ENCODE data around the gene MAP3K9. TPM values are rescaled to one million over a fixed set of nuclear protein-coding genes. Genes with fewer than 3 reads are reported as not detected.

MAP3K9 gene
- total RNA-seq, 2 donors from 2014 or later: 2.0 to 2.7 TPM

DNA sequence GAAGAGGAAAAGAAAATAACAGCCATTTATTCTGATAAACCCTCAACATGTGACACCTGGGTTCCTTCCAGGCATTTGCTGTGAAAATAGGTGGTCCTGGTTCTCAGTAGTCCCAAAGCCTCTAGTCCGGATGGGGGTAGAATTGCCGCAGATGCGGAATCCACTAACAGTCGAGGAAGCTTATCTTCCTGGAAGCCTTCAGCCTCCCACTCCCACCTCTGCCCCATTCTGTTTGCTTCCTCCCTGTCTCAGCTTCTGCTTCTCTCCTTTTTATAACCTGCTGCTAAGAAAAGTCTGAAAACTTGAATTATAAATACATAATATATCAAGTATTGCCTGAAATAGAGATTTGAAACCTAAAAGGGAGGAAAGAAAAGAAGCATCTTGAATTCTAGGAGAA lies 14.0 kb upstream of the MAP3K9 start:
- intact Hi-C loops (cut with DNase I): no loop called here
- DNase-seq: no peak

DNA sequence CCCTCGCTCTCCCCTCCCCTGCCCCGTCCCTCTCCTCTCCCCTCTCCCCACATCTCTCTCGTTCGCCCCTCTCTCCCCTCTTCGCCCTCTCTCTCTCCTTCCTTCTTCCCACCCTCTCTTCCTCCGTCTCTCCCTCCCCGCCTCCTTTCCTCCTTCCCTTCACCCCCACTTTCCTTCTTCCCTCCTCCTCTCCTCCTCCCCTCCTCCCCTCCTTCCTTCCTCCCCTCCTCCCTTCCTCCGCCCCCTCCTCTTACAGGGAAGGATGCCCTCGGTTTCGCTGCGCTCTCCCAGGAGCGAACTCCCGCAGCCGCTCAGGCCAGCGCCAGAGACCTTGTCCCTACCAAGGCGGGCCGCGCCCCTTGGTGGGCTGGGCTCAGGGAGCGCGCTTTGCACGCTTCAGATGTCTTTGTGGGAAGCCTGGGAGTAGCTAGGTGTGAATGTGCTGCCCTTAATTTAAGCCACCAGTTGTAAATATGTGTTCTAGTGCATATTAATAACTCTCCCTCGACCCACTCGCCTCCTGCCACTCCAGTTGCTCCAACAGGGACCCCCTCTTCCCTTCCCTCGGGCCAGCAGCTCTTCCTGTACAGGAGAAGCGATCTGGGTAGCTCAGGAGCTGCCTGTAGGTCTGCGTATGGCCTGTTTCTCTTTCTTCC lies 13.3 kb upstream of the MAP3K9 start:
- intact Hi-C loops (cut with DNase I): no loop called here
- peak; percentile 58 for DNase-seq
- ATAC-seq: peak; percentile 10 to 64

More for the DNA sequence above, 14.0 kb upstream of the MAP3K9 start:
- ATAC-seq: no peak

DNA sequence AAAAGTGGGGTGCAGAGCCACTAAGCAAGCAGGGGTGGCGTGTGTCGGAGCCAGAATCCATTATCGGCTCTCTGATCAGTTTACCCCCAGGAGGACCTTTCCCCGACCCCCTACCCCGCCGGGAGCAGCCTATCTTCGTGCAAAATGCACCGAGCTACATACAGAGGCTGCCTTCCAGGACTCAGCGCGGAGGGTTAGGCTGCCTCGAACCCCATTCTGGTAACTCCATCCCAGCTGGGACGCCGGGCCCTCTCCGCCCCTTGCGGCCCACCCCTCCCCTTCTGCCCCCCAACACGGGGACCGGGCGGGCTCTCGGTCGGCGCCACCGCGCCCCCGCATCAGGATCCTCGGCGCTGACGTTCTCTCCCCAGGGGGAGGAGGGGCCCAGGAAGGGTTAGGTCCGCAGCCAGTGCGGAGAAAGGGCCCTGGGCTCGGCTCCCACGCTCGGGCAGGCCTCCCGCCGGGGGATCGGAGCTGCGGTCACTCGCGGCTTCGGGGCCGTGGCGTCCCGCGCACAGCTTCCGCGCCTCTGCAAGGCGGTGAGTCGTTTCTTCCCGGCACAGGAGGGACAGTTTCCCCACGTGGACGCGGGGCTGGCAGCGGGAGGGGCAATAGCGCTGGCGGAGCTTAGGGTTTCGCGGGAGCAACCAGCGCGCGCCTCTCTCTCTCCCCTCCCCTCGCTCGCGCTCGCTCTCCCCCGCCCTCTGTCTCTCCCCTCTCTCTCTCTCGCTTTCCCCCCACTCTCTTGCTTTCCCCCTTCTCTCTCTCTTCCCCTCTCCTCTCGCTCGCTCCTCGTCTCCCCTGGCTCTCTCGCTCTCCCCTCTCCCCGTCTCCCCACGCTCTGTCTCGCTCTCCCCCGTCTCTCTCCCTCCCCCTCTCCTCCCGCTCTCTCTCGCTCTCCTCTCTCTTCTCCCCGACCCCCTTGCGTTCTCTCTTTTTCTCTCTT lies 12.5 kb upstream of the MAP3K9 start:
- DNase-seq (peak; percentile 70), ATAC-seq (peak; percentile 67 to 68)
- intact Hi-C loops (cut with DNase I): no loop called here

DNA sequence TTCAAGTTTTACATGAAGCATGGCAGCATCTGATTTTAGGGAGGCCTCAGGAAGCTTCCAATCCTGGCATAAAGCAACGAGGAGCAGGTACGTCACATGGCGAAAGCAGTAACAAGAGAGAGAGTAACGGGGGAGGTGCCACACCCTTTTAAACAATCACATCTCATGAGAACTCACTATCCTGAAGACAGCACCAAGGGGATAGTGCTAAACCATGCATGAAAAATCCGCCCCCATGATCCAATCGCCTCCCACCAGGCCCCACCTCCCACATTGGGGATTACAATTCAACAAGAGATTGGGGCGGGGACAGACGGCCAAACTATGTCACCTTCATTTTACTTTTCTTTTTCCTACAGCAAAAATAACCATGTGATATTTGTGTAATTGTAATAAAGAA lies 7.2 kb upstream of the MAP3K9 start:
- DNase-seq: no peak
- no peak for ATAC-seq
- intact Hi-C loops (cut with DNase I): loop anchor here (2.0 to 10.0 kb wide), 4 partner anchors 156 to 212 kb away; partner anchors contain the start of gene MED6 (in 1 of the 2)

DNA sequence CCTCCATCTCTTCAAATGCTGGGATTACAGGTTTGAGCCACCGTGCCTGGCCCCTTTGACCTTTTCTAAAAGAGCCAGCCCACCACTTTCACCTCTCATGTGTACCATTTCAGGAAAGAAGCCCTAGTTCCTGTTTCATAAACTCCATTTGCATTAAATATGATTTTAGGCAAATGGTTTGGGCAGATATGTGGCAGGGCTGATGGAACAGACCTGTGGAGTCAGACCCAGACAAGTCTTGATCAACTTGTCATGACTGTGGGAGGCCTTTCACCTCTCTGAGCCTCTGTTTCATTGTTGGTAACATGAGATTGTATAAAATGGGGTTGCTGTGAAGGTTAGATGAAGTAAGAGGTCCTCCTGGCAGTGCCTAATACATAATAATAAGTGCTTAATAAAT lies 5.2 kb upstream of the MAP3K9 start:
- intact Hi-C loops (cut with DNase I): loop anchor here (10.0 kb wide), 2 partner anchors 190 to 210 kb away; partner anchors contain the start of gene MED6 (in 1 of the 2)
- ATAC-seq: no peak

DNA sequence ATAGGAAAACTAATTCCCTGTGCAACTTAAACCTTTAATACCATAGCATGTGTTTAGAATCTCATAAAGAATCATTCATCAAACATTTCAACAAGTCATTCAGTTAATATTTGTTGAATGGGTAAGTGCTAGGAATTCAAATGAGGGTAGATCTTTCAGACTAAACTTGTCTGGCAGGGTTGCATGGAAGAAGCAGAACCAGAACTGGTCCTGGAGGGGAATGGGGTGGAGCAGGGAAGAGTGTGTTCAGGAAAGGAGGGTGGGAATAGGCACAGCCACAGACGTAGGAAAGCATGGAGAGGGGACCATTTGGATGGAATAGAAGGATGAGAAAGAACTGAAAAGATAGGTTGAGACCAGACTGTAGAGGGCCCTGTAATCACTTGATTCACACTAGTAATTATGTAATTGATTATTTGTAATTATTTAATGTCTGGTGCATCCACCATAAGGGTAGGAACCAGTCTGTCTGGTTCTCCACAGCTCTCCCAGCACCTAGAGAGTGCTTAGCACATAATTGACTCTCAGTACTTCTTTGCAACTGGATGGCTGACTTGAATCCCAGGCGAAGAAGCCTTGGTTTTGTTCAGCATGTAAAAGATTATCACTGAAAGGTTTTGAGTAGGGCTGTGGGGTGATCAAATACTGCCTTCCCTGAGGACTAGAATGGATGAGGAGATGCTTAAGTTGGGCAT lies 3.0 kb upstream of the MAP3K9 start:
- ATAC-seq (no peak), DNase-seq (no peak)
- intact Hi-C loops (cut with DNase I): loop anchor here (10.0 kb wide), 2 partner anchors 187 to 207 kb away; partner anchors contain the start of gene MED6 (in 1 of the 2)

More for the DNA sequence above, 5.2 kb upstream of the MAP3K9 start:
- DNase-seq: no peak

DNA sequence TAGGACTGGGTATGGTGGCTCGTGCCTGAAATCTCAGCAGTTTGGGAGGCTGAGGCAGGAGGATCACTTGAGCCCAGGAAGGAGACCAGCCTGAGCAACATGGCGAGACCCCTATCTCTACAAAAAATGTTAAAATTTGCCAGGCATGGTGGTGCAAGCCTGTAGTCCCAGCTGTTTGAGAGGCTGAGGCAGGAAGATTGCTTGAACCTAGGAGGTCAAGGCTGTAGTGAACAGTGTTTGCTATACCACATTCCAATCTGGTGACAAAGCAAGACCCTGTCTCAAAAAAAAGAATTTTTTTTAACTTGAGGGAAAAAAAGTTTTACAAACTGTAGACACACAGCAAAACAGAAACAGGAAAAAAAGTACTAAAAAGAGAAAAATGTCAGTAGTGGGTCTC lies 2.3 kb upstream of the MAP3K9 start:
- intact Hi-C loops (cut with DNase I): loop anchor here (10.0 kb wide), 2 partner anchors 187 to 207 kb away; partner anchors contain the start of gene MED6 (in 1 of the 2)
- no peak for ATAC-seq

DNA sequence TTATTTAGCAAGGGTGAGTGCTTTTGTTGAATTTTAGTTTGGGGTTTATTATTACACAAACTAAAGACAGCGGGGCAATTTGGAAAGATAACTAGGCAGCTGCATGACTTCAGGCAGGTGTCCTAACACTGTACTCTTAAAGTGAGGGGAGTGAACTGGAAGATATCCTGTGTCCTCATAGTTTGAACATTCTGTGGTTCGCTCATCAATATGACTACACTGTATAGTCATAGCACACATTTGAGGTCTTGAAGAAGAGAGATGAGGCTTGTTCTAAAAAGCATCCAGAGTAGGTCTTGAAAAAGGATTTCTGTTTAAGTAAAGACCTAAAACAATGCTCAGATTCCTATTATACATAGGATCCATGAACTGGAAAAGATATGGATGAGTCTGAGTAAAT lies 1.7 kb upstream of the MAP3K9 start:
- no peak for ATAC-seq
- intact Hi-C loops (cut with DNase I): loop anchor here (10.0 kb wide), 2 partner anchors 186 to 206 kb away; partner anchors contain the start of gene MED6 (in 1 of the 2)
- no peak for DNase-seq

More for the DNA sequence above, 2.3 kb upstream of the MAP3K9 start:
- no peak for DNase-seq

DNA sequence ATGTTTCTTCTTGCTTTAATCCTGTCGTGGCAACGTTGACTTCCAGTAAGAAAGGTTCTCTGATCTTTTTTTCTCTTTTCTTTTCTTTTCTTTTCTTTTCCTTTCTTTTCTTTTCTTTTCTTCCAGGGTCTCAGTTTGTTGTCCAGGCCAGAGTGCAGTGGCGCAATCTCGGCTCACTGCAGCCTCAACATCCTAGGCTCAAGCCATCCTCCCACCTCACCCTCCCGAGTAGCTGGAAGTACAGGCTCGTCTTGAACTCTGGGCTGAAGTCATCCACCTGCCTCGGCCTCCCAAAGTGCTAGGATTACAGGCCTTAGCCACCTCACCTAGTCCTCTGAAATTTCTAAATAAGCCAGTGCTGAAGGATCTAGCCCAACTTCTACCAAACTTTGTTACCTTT lies 1.3 kb upstream of the MAP3K9 start:
- intact Hi-C loops (cut with DNase I): loop anchor here (10.0 kb wide), 2 partner anchors 186 to 206 kb away; partner anchors contain the start of gene MED6 (in 1 of the 2)
- DNase-seq: no peak
- no peak for ATAC-seq

DNA sequence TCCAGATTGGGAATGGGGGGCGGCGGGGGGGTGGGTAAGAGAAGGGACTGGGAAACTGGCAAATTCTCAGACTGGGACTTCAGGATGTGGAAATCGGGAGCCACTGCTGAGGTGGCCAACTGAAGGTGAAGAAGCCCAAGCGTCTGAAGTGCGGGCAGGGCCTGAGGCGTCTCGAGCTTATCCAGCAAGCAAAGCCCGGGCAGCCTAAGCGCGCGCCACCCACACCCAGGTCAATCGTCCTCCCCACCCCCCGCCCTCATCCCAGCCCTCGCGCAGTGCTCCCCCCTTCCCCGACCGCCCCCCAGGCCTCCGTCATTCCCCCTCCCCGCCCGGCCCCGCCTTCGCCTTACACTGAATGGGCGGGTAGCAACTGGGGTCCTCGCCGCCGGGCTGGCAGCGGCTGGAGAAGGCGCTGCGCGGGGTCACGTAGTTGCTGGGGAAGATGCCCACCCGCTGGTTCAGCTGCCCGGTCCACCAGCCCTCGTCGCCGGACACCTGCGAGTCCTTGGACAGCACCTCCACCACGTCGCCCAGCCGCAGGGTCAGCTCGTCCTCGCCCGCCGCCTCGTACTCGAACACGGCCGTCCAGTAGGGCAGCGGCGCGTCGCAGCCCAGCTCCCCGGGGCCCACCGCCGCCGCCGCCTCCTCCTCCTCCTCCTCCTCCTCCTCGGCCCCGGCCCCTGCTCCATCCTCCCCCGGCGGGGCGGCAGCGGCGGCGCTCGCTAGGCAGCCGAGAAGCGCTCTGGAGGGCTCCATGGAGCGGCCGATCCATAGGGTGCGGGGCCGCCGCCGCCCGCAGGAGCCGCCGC lies 693 bp downstream of the MAP3K9 start:
- intact Hi-C loops (cut with DNase I): no loop called here
- DNase-seq (peak; percentile 44), ATAC-seq (peak; percentile 3 to 26)

DNA sequence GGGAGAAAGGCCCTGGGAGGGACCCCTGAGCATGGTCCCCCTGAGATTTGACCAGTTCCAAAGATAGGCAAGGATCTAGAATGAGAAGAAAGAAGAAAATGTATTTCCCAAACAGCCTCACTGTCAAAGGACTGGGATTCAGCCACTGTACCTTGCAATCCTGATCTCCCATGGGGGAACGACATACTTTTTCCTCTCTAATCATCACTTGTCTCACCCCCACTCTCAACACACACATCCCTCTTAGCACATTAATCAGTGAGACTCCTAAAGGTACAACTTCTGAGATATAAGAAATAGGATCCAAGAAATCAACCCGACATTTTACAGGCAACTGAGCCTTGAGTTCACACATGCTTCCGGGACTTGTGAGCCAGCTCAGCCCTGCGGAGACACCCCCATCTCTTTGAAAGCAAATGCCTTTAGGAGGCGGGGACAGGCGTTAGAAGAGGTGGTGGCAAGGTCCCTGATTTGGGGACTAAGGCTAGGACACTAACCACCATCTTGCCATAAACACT lies 1.4 kb downstream of the MAP3K9 start:
- intact Hi-C loops (cut with DNase I): no loop called here
- no peak for ATAC-seq
- no peak for DNase-seq

DNA sequence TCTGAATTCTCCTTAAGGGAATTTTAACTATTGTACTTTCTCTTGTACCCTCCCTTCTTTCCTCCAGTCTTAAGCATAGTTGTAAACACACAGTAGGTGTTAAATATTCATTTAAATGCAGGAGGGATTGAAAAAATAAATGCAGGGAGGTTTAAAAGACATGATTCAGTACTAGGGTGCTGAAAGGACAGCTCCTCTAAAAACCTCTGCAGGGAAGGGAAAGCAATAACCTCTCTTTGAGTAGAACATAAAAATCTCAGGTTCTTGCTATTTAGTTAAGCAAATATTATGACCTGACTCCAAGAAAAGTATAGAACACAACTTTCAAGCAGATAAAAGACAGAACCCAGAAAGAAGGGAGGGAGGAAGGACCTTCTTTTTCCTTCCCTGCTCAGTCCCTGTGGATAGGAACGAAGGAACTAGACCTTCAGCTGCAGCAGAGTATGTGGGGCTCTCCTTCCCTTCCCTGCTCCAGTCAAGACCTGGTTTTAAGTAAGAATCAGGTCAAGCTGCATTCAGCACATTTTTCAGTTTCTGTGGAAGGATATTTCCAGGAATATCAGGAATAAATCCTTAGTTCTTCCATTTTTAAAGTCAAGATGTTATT lies 4.7 kb downstream of the MAP3K9 start:
- intact Hi-C loops (cut with DNase I): no loop called here
- no peak for DNase-seq
- no peak for ATAC-seq

DNA sequence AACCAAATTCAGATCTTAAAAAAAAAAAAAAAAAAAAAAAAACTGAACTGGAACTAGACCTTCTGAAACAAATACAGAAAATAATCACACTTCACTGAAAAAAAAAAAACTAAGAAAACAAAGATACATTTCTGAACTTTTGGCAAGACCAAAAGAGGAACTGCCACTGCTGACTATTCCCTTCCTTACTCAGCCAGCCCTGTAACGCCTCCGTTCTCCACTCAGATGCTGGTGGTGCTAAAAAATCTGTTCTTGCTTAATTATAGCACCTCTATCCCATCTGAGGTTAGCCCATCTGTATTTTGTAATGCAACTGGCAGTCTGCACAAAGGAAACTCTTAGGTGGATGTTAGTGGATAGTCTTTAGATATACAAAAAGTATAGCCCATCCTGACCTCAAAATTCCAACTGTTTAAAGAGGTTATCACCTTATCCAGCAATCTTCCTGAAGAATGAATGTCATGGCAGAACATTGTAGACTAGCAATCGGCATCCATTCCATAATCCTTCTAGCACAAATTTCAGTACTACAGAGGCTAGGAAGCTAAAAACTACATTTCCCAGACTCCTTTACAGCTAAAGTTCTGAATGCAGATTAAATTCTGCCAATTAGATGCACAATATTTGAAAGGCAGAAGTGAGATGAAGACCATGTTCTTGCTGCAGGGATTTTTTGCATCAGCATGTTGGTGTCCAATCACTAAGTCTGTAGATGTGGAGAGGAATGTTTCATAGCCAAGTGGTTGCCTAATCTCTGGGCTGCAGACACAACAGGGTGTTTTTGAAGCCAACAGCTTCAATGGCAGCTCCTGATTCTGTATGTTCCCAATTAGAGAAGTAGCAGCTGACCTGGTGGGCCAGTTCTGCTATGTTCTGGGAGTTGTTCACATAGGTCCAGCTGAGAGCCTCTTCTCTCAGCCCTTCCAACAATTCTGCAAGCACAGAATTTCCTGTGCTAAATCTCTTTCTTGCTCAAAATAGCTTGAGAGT lies 5.7 kb downstream of the MAP3K9 start:
- intact Hi-C loops (cut with DNase I): no loop called here
- no peak for DNase-seq
- ATAC-seq: no peak

DNA sequence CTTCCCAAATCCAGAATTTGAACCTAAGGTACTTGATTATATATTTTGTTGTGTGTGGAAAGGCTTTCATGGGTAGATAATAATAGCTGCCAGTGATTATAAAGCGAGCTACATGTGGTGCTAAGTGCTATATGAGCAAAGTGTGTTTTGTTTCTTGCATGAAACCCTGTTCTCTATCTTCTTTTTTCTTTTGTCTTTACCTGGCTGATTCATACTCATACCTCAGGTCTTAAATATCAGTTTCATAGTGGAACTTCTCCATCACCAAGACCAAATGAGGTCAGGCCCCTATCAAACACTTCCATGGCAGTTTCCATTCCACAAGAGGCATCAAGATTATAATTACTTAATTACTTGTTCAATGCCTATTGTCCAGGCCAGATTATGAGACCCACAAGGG lies 6.9 kb downstream of the MAP3K9 start:
- ATAC-seq: no peak
- intact Hi-C loops (cut with DNase I): no loop called here
- DNase-seq: no peak

DNA sequence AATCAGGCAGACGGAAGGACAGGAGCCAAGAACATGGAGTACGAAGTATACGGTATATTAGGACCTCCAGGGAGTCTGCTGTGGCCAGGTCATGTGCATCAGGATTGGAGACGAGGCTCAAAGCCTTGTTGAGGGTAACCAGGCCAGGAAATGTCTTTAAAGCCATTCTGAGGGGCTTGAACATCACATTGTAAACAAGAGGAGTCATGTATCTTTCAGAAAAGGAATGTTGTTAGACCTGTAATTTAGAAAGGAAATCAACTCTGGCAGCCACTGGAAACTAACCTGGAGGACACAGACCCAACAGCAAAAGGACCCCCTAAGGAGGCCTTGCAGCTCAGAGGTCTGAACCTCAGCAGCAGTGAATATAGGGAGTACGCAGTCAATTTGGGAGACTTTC lies 7.5 kb downstream of the MAP3K9 start:
- ATAC-seq (no peak), DNase-seq (no peak)
- intact Hi-C loops (cut with DNase I): no loop called here

DNA sequence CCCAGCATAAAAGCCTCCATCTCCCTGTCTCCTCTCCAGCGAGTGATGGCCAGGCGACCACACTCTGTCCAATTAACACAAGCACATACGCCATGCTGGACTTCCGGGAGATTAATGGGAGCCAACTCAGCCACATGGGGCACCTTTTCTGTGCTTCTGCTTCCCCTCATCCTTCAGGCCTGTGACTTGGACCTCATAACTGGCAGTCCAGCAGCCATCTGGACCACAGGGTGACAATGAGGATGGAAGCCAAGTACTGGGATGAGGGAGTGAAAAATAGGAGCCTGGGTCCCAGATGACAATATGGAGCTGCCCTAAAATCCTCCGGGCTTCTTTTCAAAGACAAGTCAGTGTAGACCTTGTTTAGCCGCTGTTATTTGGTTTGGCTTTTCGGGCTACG lies 12.8 kb downstream of the MAP3K9 start:
- intact Hi-C loops (cut with DNase I): no loop called here
- DNase-seq (no peak), ATAC-seq (no peak)

DNA sequence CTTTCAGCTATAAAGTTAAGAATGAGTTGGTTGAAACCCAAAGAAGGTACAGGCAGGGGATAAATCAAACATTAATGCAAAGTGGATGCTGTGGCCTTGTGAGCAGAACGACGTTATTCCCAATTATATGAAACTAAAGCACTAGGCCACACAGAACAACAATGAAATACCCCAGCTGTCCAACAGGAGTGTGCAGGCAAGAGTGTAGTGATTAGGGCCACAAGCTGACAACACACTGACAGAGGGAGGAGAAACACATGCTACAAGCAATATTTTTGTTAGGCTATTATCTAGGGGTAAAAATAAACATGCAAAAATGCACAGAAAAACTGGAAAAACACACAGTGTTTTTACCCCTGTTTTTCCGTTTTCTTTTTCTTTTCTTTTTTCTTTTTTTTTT lies 15.0 kb downstream of the MAP3K9 start:
- ATAC-seq (no peak), DNase-seq (no peak)
- intact Hi-C loops (cut with DNase I): no loop called here

Measured in left cardiac atrium (tissue), 4 donors.